ENCODE measurements around the gene LMO1. TPM values are rescaled to one million over a fixed set of nuclear protein-coding genes. Genes with fewer than 3 reads are reported as not detected.

Gene LMO1
- total RNA-seq, 2 experiments from 2014 or later, result not detected

DNA sequence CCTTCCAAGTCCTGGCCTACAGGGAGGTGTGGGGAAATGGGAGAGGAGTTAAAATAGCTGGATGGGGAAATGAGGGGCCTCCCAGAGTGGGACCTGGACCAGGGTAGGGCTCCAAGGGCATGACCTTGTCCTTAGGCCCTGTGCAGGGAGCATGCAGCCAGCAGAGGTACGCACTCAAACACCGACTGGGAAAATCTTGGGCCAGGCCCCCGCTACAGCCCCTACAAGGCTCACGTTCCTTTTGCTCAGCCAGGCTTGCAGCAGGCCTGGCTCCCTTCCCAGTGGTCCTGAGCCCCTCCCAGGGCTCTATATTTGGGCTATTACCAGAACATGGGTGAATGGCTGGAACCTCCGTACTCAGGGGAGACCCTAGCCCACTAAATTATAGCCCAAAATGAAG lies 31.3 kb downstream of the LMO1 start:
- Histone ChIP-seq H3K36me3 (ENCODE audit: insufficient read depth, low read length) (no peaks in the 10 kb centered on the region), H3K9me3 (ENCODE audit: low read length) (no peaks in the 10 kb centered on the region), H3K9me2 (ENCODE audit: insufficient read depth, low read length) (no peaks in the 10 kb centered on the region), H3K4me1 (ENCODE audit: insufficient read depth, low read length, poor library complexity, severe bottlenecking) (no peaks in the 10 kb centered on the region), H3K4me3 (ENCODE audit: low read depth, low read length, poor library complexity, severe bottlenecking) (no peak overlapping the region), H3K79me2 (ENCODE audit: insufficient read depth, low read depth, low read length) (no peaks in the 10 kb centered on the region), H4K20me1 (ENCODE audit: insufficient read depth, low read length) (no peaks in the 10 kb centered on the region), H2AFZ (ENCODE audit: low read length) (no peak overlapping the region), H3K4me2 (ENCODE audit: low read length) (no peak overlapping the region), H3K27ac (ENCODE audit: low read depth, low read length, poor library complexity, severe bottlenecking) (no peak overlapping the region)
- ChIA-PET CTCF (ENCODE audit: unreplicated experiment) (no interaction called here), POLR2A (interaction anchor here (0.5 to 0.8 kb wide), 2 partner anchors 335 to 552 kb away, joined by 3 read pairs; no protein-coding TSS in a partner anchor)
- TF ChIP-seq EZH2phosphoT487 (IDR thresholded peaks at IDR 0.05; ENCODE audit: borderline replicate concordance, low read depth, low read length), result no peak
- TF ChIP-seq, protein P1, sequence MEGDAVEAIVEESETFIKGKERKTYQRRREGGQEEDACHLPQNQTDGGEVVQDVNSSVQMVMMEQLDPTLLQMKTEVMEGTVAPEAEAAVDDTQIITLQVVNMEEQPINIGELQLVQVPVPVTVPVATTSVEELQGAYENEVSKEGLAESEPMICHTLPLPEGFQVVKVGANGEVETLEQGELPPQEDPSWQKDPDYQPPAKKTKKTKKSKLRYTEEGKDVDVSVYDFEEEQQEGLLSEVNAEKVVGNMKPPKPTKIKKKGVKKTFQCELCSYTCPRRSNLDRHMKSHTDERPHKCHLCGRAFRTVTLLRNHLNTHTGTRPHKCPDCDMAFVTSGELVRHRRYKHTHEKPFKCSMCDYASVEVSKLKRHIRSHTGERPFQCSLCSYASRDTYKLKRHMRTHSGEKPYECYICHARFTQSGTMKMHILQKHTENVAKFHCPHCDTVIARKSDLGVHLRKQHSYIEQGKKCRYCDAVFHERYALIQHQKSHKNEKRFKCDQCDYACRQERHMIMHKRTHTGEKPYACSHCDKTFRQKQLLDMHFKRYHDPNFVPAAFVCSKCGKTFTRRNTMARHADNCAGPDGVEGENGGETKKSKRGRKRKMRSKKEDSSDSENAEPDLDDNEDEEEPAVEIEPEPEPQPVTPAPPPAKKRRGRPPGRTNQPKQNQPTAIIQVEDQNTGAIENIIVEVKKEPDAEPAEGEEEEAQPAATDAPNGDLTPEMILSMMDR (conservative IDR thresholded peaks at IDR 0.05; ENCODE audit: low read length), result no peak
- intact Hi-C loops (cut with micrococcal nuclease; ENCODE audit: unreplicated experiment), result no loop called here
- no peak for DNase-seq (ENCODE audit: low spot score)
- BruUV-seq (replicated peaks), result no TSS peak

DNA sequence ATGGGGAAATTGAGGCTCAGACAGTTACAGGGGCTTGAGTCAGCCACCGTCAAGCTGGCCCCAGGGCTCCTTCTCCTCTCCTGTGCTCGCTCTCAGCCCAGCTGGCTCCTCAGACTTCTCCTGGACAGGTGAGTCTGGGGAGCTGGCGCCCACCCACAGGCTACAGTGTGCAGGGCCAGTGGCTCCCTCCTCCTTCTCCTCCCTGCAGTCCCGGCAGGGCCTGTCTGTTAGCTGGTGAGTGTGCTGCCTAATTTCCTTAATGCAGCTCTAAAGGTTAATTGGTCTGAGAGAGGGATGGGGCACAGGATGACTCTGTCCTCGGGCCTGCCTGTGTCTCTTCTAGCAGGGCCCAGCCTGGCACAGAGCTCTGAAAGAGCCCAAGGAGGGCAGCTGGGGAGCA lies 31.7 kb downstream of the LMO1 start:
- Histone ChIP-seq H3K9me3 (ENCODE audit: low read length) (no peaks in the 10 kb centered on the region), H3K79me2 (ENCODE audit: insufficient read depth, low read depth, low read length) (no peaks in the 10 kb centered on the region), H2AFZ (ENCODE audit: low read length) (no peak overlapping the region), H3K27ac (ENCODE audit: low read depth, low read length, poor library complexity, severe bottlenecking) (no peak overlapping the region), H3K36me3 (ENCODE audit: insufficient read depth, low read length) (no peaks in the 10 kb centered on the region), H3K4me1 (ENCODE audit: insufficient read depth, low read length, poor library complexity, severe bottlenecking) (no peaks in the 10 kb centered on the region), H3K9me2 (ENCODE audit: insufficient read depth, low read length) (no peaks in the 10 kb centered on the region), H4K20me1 (ENCODE audit: insufficient read depth, low read length) (no peaks in the 10 kb centered on the region), H3K4me3 (ENCODE audit: low read depth, low read length, poor library complexity, severe bottlenecking) (no peak overlapping the region), H3K4me2 (ENCODE audit: low read length) (no peak overlapping the region)
- TF ChIP-seq EZH2phosphoT487 (IDR thresholded peaks at IDR 0.05; ENCODE audit: borderline replicate concordance, low read depth, low read length), result no peak
- ChIA-PET POLR2A (interaction anchor here (0.8 kb wide), 1 partner anchor 336 kb away, joined by 3 read pairs; no protein-coding TSS in a partner anchor), CTCF (ENCODE audit: unreplicated experiment) (no interaction called here)
- no peak for DNase-seq (ENCODE audit: low spot score)
- no TSS peak for BruUV-seq (replicated peaks)
- intact Hi-C loops (cut with micrococcal nuclease; ENCODE audit: unreplicated experiment), result no loop called here

DNA sequence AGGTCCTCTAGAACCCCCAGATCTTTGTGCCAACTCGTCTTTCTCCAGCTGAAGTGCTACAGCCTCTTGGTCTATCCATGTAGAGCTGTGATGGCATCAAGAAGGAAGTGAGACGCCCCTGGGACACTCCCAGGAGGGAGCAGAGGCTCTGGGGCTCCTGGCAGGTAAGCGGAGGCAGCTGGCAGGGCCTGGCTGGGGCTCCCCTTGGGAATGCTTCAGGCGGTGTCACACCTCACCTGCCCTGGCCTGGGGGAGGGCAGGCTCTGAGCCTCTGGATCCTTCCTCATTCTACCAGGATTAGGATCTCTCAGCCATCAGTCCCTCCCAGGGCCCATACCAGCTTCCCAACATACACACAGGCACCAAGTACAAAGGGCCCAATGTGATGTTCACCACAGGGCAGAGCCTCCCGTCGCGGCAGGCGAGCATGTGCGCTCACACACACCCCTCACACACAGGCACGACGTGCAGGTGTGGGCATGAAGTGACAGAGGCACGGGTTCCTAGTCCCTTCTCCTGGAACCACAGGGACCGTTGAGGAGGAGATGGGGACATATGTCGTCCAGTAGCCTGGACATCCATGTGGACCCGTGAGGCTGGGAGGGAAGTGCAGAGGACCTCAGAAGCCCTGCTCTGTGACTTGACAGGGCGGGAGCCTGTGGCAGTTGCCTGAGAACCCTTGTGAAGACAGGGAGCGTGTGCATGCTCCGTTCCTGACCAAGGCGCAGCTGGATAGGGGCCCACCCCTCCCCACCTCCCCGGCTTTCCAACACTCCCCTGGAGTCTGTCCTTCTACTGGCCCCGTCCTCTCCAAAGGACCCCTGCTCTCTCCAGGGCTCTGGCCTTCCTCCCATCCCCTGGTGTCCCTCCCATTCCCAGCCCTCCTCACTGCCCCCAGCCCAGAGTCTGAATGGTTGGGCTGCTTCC lies 32.5 kb downstream of the LMO1 start:
- Histone ChIP-seq H3K79me2 (ENCODE audit: insufficient read depth, low read depth, low read length) (no peaks in the 10 kb centered on the region), H2AFZ (ENCODE audit: low read length) (no peak overlapping the region), H3K4me1 (ENCODE audit: insufficient read depth, low read length, poor library complexity, severe bottlenecking) (no peaks in the 10 kb centered on the region), H3K9me2 (ENCODE audit: insufficient read depth, low read length) (no peaks in the 10 kb centered on the region), H3K4me2 (ENCODE audit: low read length) (no peak overlapping the region), H3K27ac (ENCODE audit: low read depth, low read length, poor library complexity, severe bottlenecking) (no peak overlapping the region), H4K20me1 (ENCODE audit: insufficient read depth, low read length) (no peaks in the 10 kb centered on the region), H3K4me3 (ENCODE audit: low read depth, low read length, poor library complexity, severe bottlenecking) (no peak overlapping the region), H3K9me3 (ENCODE audit: low read length) (no peaks in the 10 kb centered on the region), H3K36me3 (ENCODE audit: insufficient read depth, low read length) (no peaks in the 10 kb centered on the region)
- ChIA-PET CTCF (ENCODE audit: unreplicated experiment) (no interaction called here), POLR2A (interaction anchor here (0.8 kb wide), 1 partner anchor 336 kb away, joined by 3 read pairs; no protein-coding TSS in a partner anchor)
- no TSS peak for BruUV-seq (replicated peaks)
- intact Hi-C loops (cut with micrococcal nuclease; ENCODE audit: unreplicated experiment), result no loop called here
- no peak for DNase-seq (ENCODE audit: low spot score)
- TF ChIP-seq, protein P1 (conservative IDR thresholded peaks at IDR 0.05; ENCODE audit: low read length), result no peak
- TF ChIP-seq EZH2phosphoT487 (IDR thresholded peaks at IDR 0.05; ENCODE audit: borderline replicate concordance, low read depth, low read length), result no peak

All from OCI-LY7 (cell line).